Activated CD8-positive, alpha-beta T cell treated with anti-CD3 and anti-CD28 coated beads, Interleukin-2, amount 10 ng/mL, durations not matched to agents 7 days and 5 days (primary cell): Measurements from ENCODE around the gene CEACAM16. TPM values are rescaled to one million over a fixed set of nuclear protein-coding genes. Genes with fewer than 3 reads are reported as not detected.
A peak's percentile ranks its signal among the peaks of the same experiment; 100 is the strongest.

Experiments
- ATAC-seq: fragments of 150-1000 bp; cut with Tn5 transposase; one replicate; pipeline ENCODE4 v1.10.0; 2021; ENCODE audit warnings: moderate library complexity
- CTCF ChIA-PET: fragments of 350-600 bp; sonication (Branson Sonifier 250); formaldehyde crosslinking; loops from one replicate; lab custom pipeline; 2021; ENCODE audit warnings: antibody characterized with exemption; lab: Charles Lee
- POLR2A ChIA-PET: fragments of 350-600 bp; sonication (Branson Sonifier 250); formaldehyde crosslinking; loops from one replicate; lab custom pipeline; 2021; ENCODE audit warnings: antibody characterized with exemption; lab: Charles Lee
- DNase-seq: peaks from one replicate; pipeline ENCODE4 v3.0.0-alpha.2; 2020
- H3K27ac Mint-ChIP-seq: one replicate; pipeline ENCODE4 v1.8.0; 2021; ENCODE audit warnings: mild to moderate bottlenecking, mixed read lengths
- H3K27me3 Mint-ChIP-seq: one replicate; pipeline ENCODE4 v1.8.0; 2021; ENCODE audit warnings: low read depth, mixed read lengths
- H3K36me3 Mint-ChIP-seq: one replicate; pipeline ENCODE4 v1.8.0; 2021; ENCODE audit warnings: low read depth, mixed read lengths
- H3K4me1 Mint-ChIP-seq: one replicate; pipeline ENCODE4 v1.8.0; 2021; ENCODE audit warnings: low read depth, mixed read lengths
- H3K4me3 Mint-ChIP-seq: one replicate; pipeline ENCODE4 v1.8.0; 2021; ENCODE audit warnings: mild to moderate bottlenecking, mixed read lengths
- H3K9me3 Mint-ChIP-seq: one replicate; pipeline ENCODE4 v1.8.0; 2022; ENCODE audit warnings: mixed read lengths; ENCODE audit not compliant: insufficient read depth
- total RNA-seq, 2 experiments: library from RNA; stranded (reverse); gene quantifications; one replicate each; pipeline ENCODE4 v1.2.3, GENCODE V29; 2021

Gene CEACAM16
- total RNA-seq, 2 experiments from 2014 or later: not detected

GRCh38 chr19:44741258-44741731, 42.3 kb downstream of the CEACAM16 start:
- H3K27me3 Mint-ChIP-seq: peaks cover 2% of the 10 kb centered on the region
- no peaks in the 10 kb centered on the region for H3K9me3 Mint-ChIP-seq
- CTCF ChIA-PET: interaction anchor here (1.2 to 4.4 kb wide), 2 partner anchors 18 to 29 kb away, joined by 5 to 24 read pairs; no protein-coding TSS in a partner anchor
- ATAC-seq (no peak), DNase-seq (no peak)
- H3K27ac Mint-ChIP-seq: no peak overlapping the region
- no peaks in the 10 kb centered on the region for H3K36me3 Mint-ChIP-seq
- POLR2A ChIA-PET: interaction anchor here (0.7 kb wide), 1 partner anchor 161 kb away, joined by 3 read pairs; no protein-coding TSS in a partner anchor
- peaks cover 32% of the 10 kb centered on the region for H3K4me1 Mint-ChIP-seq
- no peak overlapping the region for H3K4me3 Mint-ChIP-seq

GRCh38 chr19:44741841-44742329, 42.9 kb downstream of the CEACAM16 start:
- no peak overlapping the region for H3K4me3 Mint-ChIP-seq
- H3K9me3 Mint-ChIP-seq: no peaks in the 10 kb centered on the region
- peaks cover 38% of the 10 kb centered on the region for H3K4me1 Mint-ChIP-seq
- H3K36me3 Mint-ChIP-seq: no peaks in the 10 kb centered on the region
- no peak for ATAC-seq
- H3K27ac Mint-ChIP-seq: no peak overlapping the region
- no peak for DNase-seq
- peaks cover 5% of the 10 kb centered on the region for H3K27me3 Mint-ChIP-seq
- POLR2A ChIA-PET: no interaction called here
- CTCF ChIA-PET: interaction anchor here (1.2 to 4.4 kb wide), 2 partner anchors 18 to 29 kb away, joined by 5 to 24 read pairs; no protein-coding TSS in a partner anchor

GRCh38 chr19:44742330-44743061, 43.5 kb downstream of the CEACAM16 start:
- H3K36me3 Mint-ChIP-seq: no peaks in the 10 kb centered on the region
- ChIA-PET POLR2A (no interaction called here), CTCF (interaction anchor here (1.2 to 3.7 kb wide), 3 partner anchors 18 to 28 kb away, joined by 5 to 21 read pairs (median 5); no protein-coding TSS in a partner anchor)
- no peak for ATAC-seq
- peaks cover 5% of the 10 kb centered on the region for H3K27me3 Mint-ChIP-seq
- H3K9me3 Mint-ChIP-seq: no peaks in the 10 kb centered on the region
- peaks cover 39% of the 10 kb centered on the region for H3K4me1 Mint-ChIP-seq
- H3K4me3 Mint-ChIP-seq: no peak overlapping the region
- H3K27ac Mint-ChIP-seq: no peak overlapping the region
- no peak for DNase-seq

- no peak overlapping the region for H3K27ac Mint-ChIP-seq
- ATAC-seq (no peak), DNase-seq (no peak)
- peaks cover 7% of the 10 kb centered on the region for H3K36me3 Mint-ChIP-seq
- ChIA-PET CTCF (interaction anchor here (0.6 to 3.7 kb wide), 2 partner anchors 21 to 55 kb away, joined by 3 to 21 read pairs; no protein-coding TSS in a partner anchor), POLR2A (no interaction called here)
- H3K4me3 Mint-ChIP-seq: no peak overlapping the region
- H3K9me3 Mint-ChIP-seq: no peaks in the 10 kb centered on the region
- peaks cover 45% of the 10 kb centered on the region for H3K4me1 Mint-ChIP-seq
- peaks cover 5% of the 10 kb centered on the region for H3K27me3 Mint-ChIP-seq
Observed at GRCh38 chr19:44744871-44745332, 46.0 kb downstream of the CEACAM16 start.

- no peak overlapping the region for H3K27ac Mint-ChIP-seq
- H3K36me3 Mint-ChIP-seq: peaks cover 8% of the 10 kb centered on the region
- ATAC-seq (no peak), DNase-seq (no peak)
- peaks cover 5% of the 10 kb centered on the region for H3K27me3 Mint-ChIP-seq
- CTCF ChIA-PET: interaction anchor here (0.6 to 3.7 kb wide), 2 partner anchors 21 to 54 kb away, joined by 3 to 21 read pairs; no protein-coding TSS in a partner anchor
- no peak overlapping the region for H3K4me3 Mint-ChIP-seq
- POLR2A ChIA-PET: no interaction called here
- no peaks in the 10 kb centered on the region for H3K9me3 Mint-ChIP-seq
- H3K4me1 Mint-ChIP-seq: peaks cover 47% of the 10 kb centered on the region
Observed at GRCh38 chr19:44745341-44745831, 46.4 kb downstream of the CEACAM16 start.

- Mint-ChIP-seq H3K4me3 (peak overlapping the region; percentile 40), H3K27me3 (peaks cover 5% of the 10 kb centered on the region)
- POLR2A ChIA-PET: no interaction called here
Observed at GRCh38 chr19:44745887-44746600, 47.1 kb downstream of the CEACAM16 start.

GRCh38 chr19:44746616-44746945, 47.6 kb downstream of the CEACAM16 start:
- ChIA-PET CTCF (no interaction called here), POLR2A (no interaction called here)
- H3K27me3 Mint-ChIP-seq: peaks cover 5% of the 10 kb centered on the region
- DNase-seq (no peak), ATAC-seq (no peak)
- peaks cover 57% of the 10 kb centered on the region for H3K4me1 Mint-ChIP-seq
- H3K36me3 Mint-ChIP-seq: peaks cover 19% of the 10 kb centered on the region
- H3K9me3 Mint-ChIP-seq: no peaks in the 10 kb centered on the region
- H3K27ac Mint-ChIP-seq: peak overlapping the region; percentile 54
- H3K4me3 Mint-ChIP-seq: peak overlapping the region; percentile 84

More at GRCh38 chr19:44745887-44746600, 47.1 kb downstream of the CEACAM16 start:
- peak overlapping the region; percentile 50 for H3K27ac Mint-ChIP-seq
- ATAC-seq (no peak), DNase-seq (no peak)
- H3K9me3 Mint-ChIP-seq: no peaks in the 10 kb centered on the region
- CTCF ChIA-PET: interaction anchor here (3.7 kb wide), 1 partner anchor 22 kb away, joined by 21 read pairs; no protein-coding TSS in a partner anchor
- H3K4me1 Mint-ChIP-seq: peaks cover 54% of the 10 kb centered on the region
- peaks cover 14% of the 10 kb centered on the region for H3K36me3 Mint-ChIP-seq

- ChIA-PET POLR2A (interaction anchor here (0.6 kb wide), 1 partner anchor 23 kb away, joined by 3 read pairs; no protein-coding TSS in a partner anchor), CTCF (no interaction called here)
- DNase-seq (peak; percentile 87), ATAC-seq (peak; percentile 66)
- peaks cover 25% of the 10 kb centered on the region for H3K36me3 Mint-ChIP-seq
- H3K27ac Mint-ChIP-seq: peak overlapping the region; percentile 91
- H3K4me3 Mint-ChIP-seq: peak overlapping the region; percentile 84
- no peaks in the 10 kb centered on the region for H3K9me3 Mint-ChIP-seq
- peaks cover 59% of the 10 kb centered on the region for H3K4me1 Mint-ChIP-seq
- H3K27me3 Mint-ChIP-seq: peaks cover 5% of the 10 kb centered on the region
Observed at GRCh38 chr19:44746946-44747738, 48.2 kb downstream of the CEACAM16 start.

GRCh38 chr19:44747739-44748425, 48.9 kb downstream of the CEACAM16 start:
- Mint-ChIP-seq H3K9me3 (no peaks in the 10 kb centered on the region), H3K27ac (peak overlapping the region; percentile 91), H3K4me1 (peaks cover 59% of the 10 kb centered on the region), H3K4me3 (peak overlapping the region; percentile 84), H3K27me3 (peaks cover 5% of the 10 kb centered on the region), H3K36me3 (peaks cover 32% of the 10 kb centered on the region)
- ATAC-seq (peak; percentile 39), DNase-seq (no peak)
- CTCF ChIA-PET: no interaction called here
- POLR2A ChIA-PET: interaction anchor here (0.6 kb wide), 1 partner anchor 24 kb away, joined by 3 read pairs; no protein-coding TSS in a partner anchor
